Thymus (tissue), 11 donors: ENCODE data around the gene TTC21A. TPM values are rescaled to one million over a fixed set of nuclear protein-coding genes. Genes with fewer than 3 reads are reported as not detected.

Experiments
- DNase-seq, 9 donors: peaks; one replicate each; pipeline ENCODE4 v3.0.0-alpha.2; 2013; ENCODE audit warnings: low spot score in 9 of 9, low read depth in 6 of 9, missing footprints in 1 of 9
- H3K27ac ChIP-seq, 2 donors: one replicate each; pipeline ENCODE4 v1.5.1; 2013; ENCODE audit warnings: control low read depth in 1 of 2, low read depth in 1 of 2, low read length in 1 of 2, mild to moderate bottlenecking in 1 of 2, moderate library complexity in 1 of 2
- H3K27me3 ChIP-seq, 2 donors: one replicate each; pipeline ENCODE4 v1.5.1; 2013; ENCODE audit warnings: low read length in 1 of 2; ENCODE audit not compliant: control insufficient read depth in 2 of 2, insufficient read depth in 1 of 2
- H3K36me3 ChIP-seq, 2 donors: one replicate each; pipeline ENCODE4 v1.5.1; 2013; ENCODE audit warnings: low read length in 1 of 2, mild to moderate bottlenecking in 1 of 2, moderate library complexity in 1 of 2; ENCODE audit not compliant: control insufficient read depth in 2 of 2, insufficient read depth in 2 of 2
- H3K4me1 ChIP-seq, 2 donors: one replicate each; pipeline ENCODE4 v1.5.1; 2013; ENCODE audit warnings: low read length in 2 of 2; ENCODE audit not compliant: control insufficient read depth in 2 of 2, insufficient read depth in 2 of 2
- H3K4me3 ChIP-seq, 2 donors: one replicate each; pipeline ENCODE4 v1.5.1; 2013; ENCODE audit warnings: low read length in 2 of 2, control low read depth in 1 of 2, mild to moderate bottlenecking in 1 of 2
- H3K9me3 ChIP-seq, 2 donors: one replicate each; pipeline ENCODE4 v1.5.1; 2013; ENCODE audit warnings: low read length in 1 of 2, mild to moderate bottlenecking in 1 of 2; ENCODE audit not compliant: control insufficient read depth in 2 of 2, insufficient read depth in 1 of 2
- WGBS: extraction: QIAGEN DNeasy Blood & Tissue Kit; methylation state at CpG from one replicate; pipeline ENCODE4 v1.1.7; 2013; 5-methylcytosine and 5-hydroxymethylcytosine counted together
- polyA plus RNA-seq: library from polyadenylated mRNA; stranded (reverse); fragments of 200-250 nt; gene quantifications from one replicate; pipeline ENCODE4 v1.2.3, GENCODE V29; 2013
- total RNA-seq: library from RNA; stranded (reverse); fragments of 120-200 nt; gene quantifications from one replicate; pipeline ENCODE4 v1.2.4, GENCODE V29; 2013
- donor health status: healthy.

TTC21A gene
- total and polyA plus RNA-seq, 2 donors: 1.3 to 12.3 TPM

GRCh38 chr3:39096775-39097174 lies 10.7 kb upstream of the TTC21A start:
- H3K4me1 ChIP-seq: no peaks in the 10 kb centered on the region
- 90% methylated on average over 3 of the region's 3 CpGs for WGBS
- peaks cover 77 to 85% of the 10 kb centered on the region in 2 donors for H3K36me3 ChIP-seq
- no peaks in the 10 kb centered on the region for H3K27me3 ChIP-seq
- no peaks in the 10 kb centered on the region for H3K9me3 ChIP-seq
- H3K27ac ChIP-seq: no peak overlapping the region
- no peak for DNase-seq
- no peak overlapping the region for H3K4me3 ChIP-seq

- H3K27ac ChIP-seq: no peak overlapping the region
- H3K4me3 ChIP-seq: no peak overlapping the region
- H3K36me3 ChIP-seq: peaks cover 71 to 74% of the 10 kb centered on the region in 2 donors
Observed at GRCh38 chr3:39097716-39098472, 9.6 kb upstream of the TTC21A start.

GRCh38 chr3:39098473-39099000 lies 8.9 kb upstream of the TTC21A start:
- H3K36me3 ChIP-seq: peaks cover 66 to 68% of the 10 kb centered on the region in 2 donors
- no peak overlapping the region for H3K27ac ChIP-seq
- no peak for DNase-seq
- no peaks in the 10 kb centered on the region for H3K27me3 ChIP-seq
- H3K9me3 ChIP-seq: no peaks in the 10 kb centered on the region
- no peak overlapping the region for H3K4me3 ChIP-seq
- no peaks in the 10 kb centered on the region for H3K4me1 ChIP-seq
- 97% methylated on average over 8 of the region's 8 CpGs for WGBS

More at GRCh38 chr3:39097716-39098472, 9.6 kb upstream of the TTC21A start:
- WGBS: 98% methylated on average over 8 of the region's 8 CpGs
- no peak for DNase-seq
- H3K4me1 ChIP-seq: no peaks in the 10 kb centered on the region
- no peaks in the 10 kb centered on the region for H3K27me3 ChIP-seq
- H3K9me3 ChIP-seq: no peaks in the 10 kb centered on the region

- no peak for DNase-seq
- WGBS: 98% methylated on average over 1 of the region's 1 CpG
- H3K27ac ChIP-seq: no peak overlapping the region
- no peaks in the 10 kb centered on the region for H3K4me1 ChIP-seq
- peaks cover 61 to 62% of the 10 kb centered on the region in 2 donors for H3K36me3 ChIP-seq
- H3K27me3 ChIP-seq: no peaks in the 10 kb centered on the region
- no peak overlapping the region for H3K4me3 ChIP-seq
- no peaks in the 10 kb centered on the region for H3K9me3 ChIP-seq
Observed at GRCh38 chr3:39099242-39099641, 8.2 kb upstream of the TTC21A start.

GRCh38 chr3:39099738-39100499 lies 7.6 kb upstream of the TTC21A start:
- H3K9me3 ChIP-seq: no peaks in the 10 kb centered on the region
- no peak overlapping the region for H3K27ac ChIP-seq
- DNase-seq: no peak
- no peak overlapping the region for H3K4me3 ChIP-seq
- H3K4me1 ChIP-seq: peaks cover 0 to 1% of the 10 kb centered on the region in 2 donors
- WGBS: 97% methylated on average over 2 of the region's 2 CpGs
- no peaks in the 10 kb centered on the region for H3K27me3 ChIP-seq
- peaks cover 54 to 55% of the 10 kb centered on the region in 2 donors for H3K36me3 ChIP-seq

- peaks cover 48 to 50% of the 10 kb centered on the region in 2 donors for H3K36me3 ChIP-seq
- no peak overlapping the region for H3K27ac ChIP-seq
- no peak for DNase-seq
- WGBS: 98% methylated on average over 9 of the region's 9 CpGs
- no peaks in the 10 kb centered on the region for H3K9me3 ChIP-seq
- H3K4me3 ChIP-seq: no peak overlapping the region
- H3K4me1 ChIP-seq: peaks cover 3 to 7% of the 10 kb centered on the region in 2 donors
- H3K27me3 ChIP-seq: no peaks in the 10 kb centered on the region
Observed at GRCh38 chr3:39100500-39100886, 7.0 kb upstream of the TTC21A start.

- H3K9me3 ChIP-seq: no peaks in the 10 kb centered on the region
- peak in 2 of 9 donors; percentile 46 to 49 for DNase-seq
- H3K27ac ChIP-seq: no peak overlapping the region
- WGBS: 90% methylated on average over 5 of the region's 5 CpGs
- H3K36me3 ChIP-seq: peaks cover 43 to 44% of the 10 kb centered on the region in 2 donors
- H3K4me1 ChIP-seq: peaks cover 9 to 14% of the 10 kb centered on the region in 2 donors
- H3K27me3 ChIP-seq: no peaks in the 10 kb centered on the region
- no peak overlapping the region for H3K4me3 ChIP-seq
Observed at GRCh38 chr3:39101022-39101689, 6.3 kb upstream of the TTC21A start.

GRCh38 chr3:39102504-39103323 lies 4.8 kb upstream of the TTC21A start:
- H3K27ac ChIP-seq: no peak overlapping the region
- peaks cover 12 to 25% of the 10 kb centered on the region in 2 donors for H3K4me1 ChIP-seq
- no peaks in the 10 kb centered on the region for H3K27me3 ChIP-seq
- no peaks in the 10 kb centered on the region for H3K9me3 ChIP-seq
- H3K4me3 ChIP-seq: no peak overlapping the region
- H3K36me3 ChIP-seq: peaks cover 31 to 32% of the 10 kb centered on the region in 2 donors
- 99% methylated on average over 8 of the region's 8 CpGs for WGBS
- no peak for DNase-seq
